Measurements from ENCODE around the gene NFIC. TPM values are rescaled to one million over a fixed set of nuclear protein-coding genes. Genes with fewer than 3 reads are reported as not detected.

The NFIC gene
- total RNA-seq, 1 donor from 2014 or later: 142 TPM

- H3K27ac ChIP-seq: peak overlapping the region; percentile 69
- H3K9me3 ChIP-seq: no peaks in the 10 kb centered on the region
- no peaks in the 10 kb centered on the region for H3K27me3 ChIP-seq
- peaks cover 0 to 20% of the 10 kb centered on the region in 2 donors for H3K36me3 ChIP-seq
- DNase-seq (ENCODE audit: extremely low spot score in 2 of 2): no peak
- intact Hi-C loops (cut with DNase I): no loop called here
- peaks cover 34% of the 10 kb centered on the region for H3K4me1 ChIP-seq
- H3K4me3 ChIP-seq: no peak overlapping the region
- TF ChIP-seq POLR2A (IDR thresholded peaks at IDR 0.05) (no peak), POLR2AphosphoS5 (IDR thresholded peaks at IDR 0.05; ENCODE audit: insufficient read depth in 1 of 2, low read depth in 1 of 2) (peak in 1 of 2 donors; percentile 15), CTCF (IDR thresholded peaks at IDR 0.05) (no peak)
Observed at GRCh38 chr19:3462991-3463713, 96.8 kb downstream of the NFIC start.

GRCh38 chr19:3463714-3464586 is 97.6 kb downstream of the NFIC start:
- Histone ChIP-seq H3K27me3 (no peaks in the 10 kb centered on the region), H3K36me3 (peaks cover 0 to 20% of the 10 kb centered on the region in 2 donors), H3K27ac (peak overlapping the region; percentile 69), H3K9me3 (no peaks in the 10 kb centered on the region), H3K4me3 (no peak overlapping the region), H3K4me1 (peaks cover 30% of the 10 kb centered on the region)
- intact Hi-C loops (cut with DNase I): no loop called here
- no peak for DNase-seq (ENCODE audit: extremely low spot score in 2 of 2)
- TF ChIP-seq POLR2AphosphoS5 (IDR thresholded peaks at IDR 0.05; ENCODE audit: insufficient read depth in 1 of 2, low read depth in 1 of 2): peak in 1 of 2 donors; percentile 28
- no peak for TF ChIP-seq CTCF (IDR thresholded peaks at IDR 0.05)
- no peak for TF ChIP-seq POLR2A (IDR thresholded peaks at IDR 0.05)

- TF ChIP-seq CTCF (IDR thresholded peaks at IDR 0.05) (no peak), POLR2A (IDR thresholded peaks at IDR 0.05) (no peak), POLR2AphosphoS5 (IDR thresholded peaks at IDR 0.05; ENCODE audit: insufficient read depth in 1 of 2, low read depth in 1 of 2) (no peak)
- intact Hi-C loops (cut with DNase I): no loop called here
Observed at GRCh38 chr19:3464587-3465235, 98.3 kb downstream of the NFIC start.

GRCh38 chr19:3465552-3465951 is 99.2 kb downstream of the NFIC start:
- no peak for TF ChIP-seq CTCF (IDR thresholded peaks at IDR 0.05)
- no peak for TF ChIP-seq POLR2A (IDR thresholded peaks at IDR 0.05)
- no peak for TF ChIP-seq POLR2AphosphoS5 (IDR thresholded peaks at IDR 0.05; ENCODE audit: insufficient read depth in 1 of 2, low read depth in 1 of 2)
- Histone ChIP-seq H3K4me3 (no peak overlapping the region), H3K36me3 (peaks cover 0 to 20% of the 10 kb centered on the region in 2 donors), H3K9me3 (no peaks in the 10 kb centered on the region), H3K4me1 (peaks cover 15% of the 10 kb centered on the region), H3K27me3 (no peaks in the 10 kb centered on the region), H3K27ac (peak overlapping the region; percentile 68)
- no peak for DNase-seq (ENCODE audit: extremely low spot score in 2 of 2)
- intact Hi-C loops (cut with DNase I): no loop called here

More at GRCh38 chr19:3464587-3465235, 98.3 kb downstream of the NFIC start:
- peaks cover 22% of the 10 kb centered on the region for H3K4me1 ChIP-seq
- H3K27ac ChIP-seq: peak overlapping the region; percentile 69
- H3K4me3 ChIP-seq: no peak overlapping the region
- H3K27me3 ChIP-seq: no peaks in the 10 kb centered on the region
- H3K36me3 ChIP-seq: peaks cover 0 to 20% of the 10 kb centered on the region in 2 donors
- no peaks in the 10 kb centered on the region for H3K9me3 ChIP-seq
- DNase-seq (ENCODE audit: extremely low spot score in 2 of 2): no peak
